ENCODE results near the gene RSPO3.

The RSPO3 gene

DNA sequence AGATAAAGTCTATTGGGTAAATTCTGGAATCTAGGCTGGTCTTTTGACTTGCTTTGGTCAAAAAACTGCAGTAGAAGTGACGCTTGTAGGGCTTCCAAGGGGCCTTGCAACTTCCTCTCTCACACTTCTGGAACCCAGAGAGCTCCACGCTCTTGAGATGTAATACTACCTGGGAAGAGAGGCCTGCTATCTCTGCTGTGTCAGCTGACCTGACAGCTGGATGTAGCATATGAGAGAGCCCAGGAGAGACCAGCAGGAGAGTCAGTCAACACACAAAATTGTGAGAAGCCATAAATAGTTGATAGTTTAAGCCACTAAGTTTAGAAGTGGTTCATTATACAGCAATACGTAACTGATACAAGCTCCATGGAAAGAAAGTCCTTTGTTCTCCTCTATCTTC lies 7.8 kb upstream of the RSPO3 start:
- DNase-seq (ENCODE audit: low spot score): no peak

DNA sequence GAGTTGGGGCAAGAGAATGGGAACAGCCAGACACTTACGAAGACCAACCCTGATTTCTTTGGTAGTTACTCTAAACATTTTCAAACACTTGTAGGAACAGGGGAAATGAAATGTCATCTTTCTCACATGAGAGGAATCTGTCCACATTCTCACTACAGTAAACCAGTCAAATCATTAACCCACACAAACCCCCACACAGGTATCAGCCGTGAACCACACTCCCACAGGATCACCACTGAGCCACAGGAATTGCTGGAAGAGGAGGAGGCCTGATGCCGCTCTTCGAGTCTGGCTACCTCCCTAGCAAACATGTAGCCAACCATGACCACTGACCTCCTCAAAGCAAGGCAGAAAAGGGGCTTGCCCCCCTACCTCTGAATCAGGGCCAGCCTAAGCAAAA lies 6.9 kb upstream of the RSPO3 start:
- no peak for DNase-seq (ENCODE audit: low spot score)

DNA sequence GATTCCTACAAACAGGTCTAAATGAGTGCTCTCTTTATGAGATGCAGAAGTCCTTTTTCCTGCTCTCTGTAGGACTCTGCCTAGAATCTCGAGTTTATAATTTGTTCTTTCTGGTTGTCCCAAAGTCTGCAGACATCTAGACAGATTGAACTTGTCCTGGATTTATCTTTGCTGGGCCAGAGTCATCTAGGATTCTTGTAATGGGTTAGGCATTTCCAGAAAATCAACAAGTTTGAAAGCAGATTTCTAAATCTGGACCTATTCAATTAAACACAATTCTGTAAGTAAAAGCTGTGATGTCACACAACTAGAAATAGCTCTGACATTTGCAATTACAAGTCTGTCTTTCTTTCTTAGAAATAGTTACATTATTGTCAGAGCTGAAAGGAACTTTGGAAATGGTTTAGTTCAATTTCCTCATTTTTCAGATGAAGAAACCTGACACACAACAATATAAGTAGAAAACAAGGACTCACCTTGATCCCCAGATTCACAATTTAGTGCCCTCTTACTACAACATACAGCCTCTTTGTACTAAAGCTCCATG lies 4.2 kb upstream of the RSPO3 start:
- no peak for DNase-seq (ENCODE audit: low spot score)

DNA sequence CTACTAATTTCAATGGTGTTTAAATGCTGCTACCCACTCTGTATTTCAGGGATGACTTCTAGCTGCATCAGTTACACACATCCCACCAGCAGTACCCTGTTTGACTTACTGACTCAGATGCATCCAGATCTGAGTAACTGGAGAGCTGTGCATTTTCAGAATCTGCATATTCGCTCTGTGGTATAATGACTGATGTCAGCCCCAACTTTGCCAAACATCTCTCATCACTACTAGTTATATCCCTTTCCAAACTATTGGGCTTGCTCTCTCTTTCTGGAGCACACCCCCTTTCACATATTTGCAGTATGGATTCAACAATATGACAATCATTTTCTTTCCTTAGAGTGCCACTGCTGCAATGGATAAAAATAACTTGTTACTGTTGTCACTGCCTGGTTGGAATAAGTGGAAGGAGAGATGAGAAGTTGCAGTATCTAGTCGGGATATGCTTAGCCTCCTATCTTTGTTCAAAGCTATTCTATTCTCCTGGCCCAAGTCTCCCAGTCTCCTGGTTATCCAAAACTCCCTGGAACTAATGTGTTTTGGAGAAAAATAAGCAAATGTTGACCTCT lies 3.3 kb upstream of the RSPO3 start:
- no peak for DNase-seq (ENCODE audit: low spot score)

DNA sequence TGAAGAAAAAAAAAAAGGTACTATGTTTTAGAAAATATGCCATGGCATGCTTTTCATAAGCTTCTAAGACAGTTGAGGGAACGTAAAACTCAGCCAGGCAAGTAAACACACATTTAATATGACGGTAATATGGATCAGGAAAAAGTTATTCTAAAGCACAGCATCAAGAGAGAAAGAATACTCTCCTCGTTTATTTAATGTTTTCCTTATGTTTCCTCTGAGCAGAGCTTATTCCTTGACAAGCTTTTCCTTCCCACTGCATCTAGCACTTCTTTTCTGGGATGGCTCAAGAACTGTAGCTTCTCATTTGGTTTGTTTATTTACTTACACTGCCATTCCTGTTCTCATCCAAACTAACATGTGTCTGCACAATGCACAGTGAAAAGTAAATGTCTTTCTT lies 2.7 kb upstream of the RSPO3 start:
- no peak for DNase-seq (ENCODE audit: low spot score)

DNA sequence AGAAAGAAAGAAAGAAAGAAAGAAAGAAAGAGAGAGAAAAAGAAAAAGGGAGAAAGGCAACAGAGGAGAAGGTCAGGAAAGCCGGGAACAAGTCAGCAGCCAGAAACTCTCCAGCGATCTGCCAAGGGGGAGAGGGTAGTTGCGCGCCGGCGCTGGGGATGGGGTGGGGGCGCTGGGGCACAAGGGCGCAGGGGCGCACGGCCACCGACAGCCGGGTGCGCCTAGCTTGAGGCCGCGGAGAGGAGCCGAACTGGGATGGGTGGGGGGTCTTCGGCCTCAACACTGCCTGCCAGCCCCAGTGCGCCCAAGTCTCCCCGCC lies 533 bp upstream of the RSPO3 start:
- DNase-seq (ENCODE audit: low spot score): no peak

DNA sequence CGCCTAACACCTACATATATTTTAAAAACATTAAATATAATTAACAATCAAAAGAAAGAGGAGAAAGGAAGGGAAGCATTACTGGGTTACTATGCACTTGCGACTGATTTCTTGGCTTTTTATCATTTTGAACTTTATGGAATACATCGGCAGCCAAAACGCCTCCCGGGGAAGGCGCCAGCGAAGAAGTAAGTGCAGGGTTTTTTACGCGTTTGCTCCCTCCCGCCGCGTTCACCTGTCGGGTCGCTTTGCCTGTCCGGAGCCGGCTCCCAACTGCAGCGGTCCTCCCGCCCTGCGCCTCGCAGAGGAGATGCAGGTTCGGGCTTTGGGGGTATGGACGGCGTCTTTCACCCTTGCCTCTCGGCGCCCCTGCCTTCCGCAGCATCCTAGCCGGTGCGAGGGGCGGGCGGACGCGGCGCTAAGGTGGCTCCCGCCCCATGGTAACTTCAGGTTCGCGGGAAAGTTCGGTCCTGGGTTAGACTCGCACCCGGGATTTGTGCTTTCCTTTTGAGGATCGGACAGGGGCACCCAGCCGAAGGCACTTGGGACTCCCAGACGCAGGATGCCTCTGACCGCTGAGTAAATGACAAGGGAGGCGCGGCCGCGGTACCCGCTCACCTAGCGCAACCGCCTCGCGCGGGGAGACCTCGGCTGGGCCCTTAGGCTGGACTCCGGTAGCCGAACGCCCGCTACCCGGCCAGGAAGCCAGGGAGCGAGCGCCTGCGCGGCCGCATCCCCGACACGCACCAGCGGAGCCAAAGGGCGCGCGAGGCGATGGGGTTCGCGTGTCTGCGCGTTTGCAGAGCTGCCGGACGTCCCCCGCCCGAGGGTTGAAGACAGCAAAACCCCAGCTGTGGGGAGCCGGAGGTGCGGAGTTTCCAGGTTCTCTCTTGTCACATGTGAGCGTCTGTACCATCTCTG lies 891 bp downstream of the RSPO3 start:
- peak; percentile 28 for DNase-seq (ENCODE audit: low spot score)

DNA sequence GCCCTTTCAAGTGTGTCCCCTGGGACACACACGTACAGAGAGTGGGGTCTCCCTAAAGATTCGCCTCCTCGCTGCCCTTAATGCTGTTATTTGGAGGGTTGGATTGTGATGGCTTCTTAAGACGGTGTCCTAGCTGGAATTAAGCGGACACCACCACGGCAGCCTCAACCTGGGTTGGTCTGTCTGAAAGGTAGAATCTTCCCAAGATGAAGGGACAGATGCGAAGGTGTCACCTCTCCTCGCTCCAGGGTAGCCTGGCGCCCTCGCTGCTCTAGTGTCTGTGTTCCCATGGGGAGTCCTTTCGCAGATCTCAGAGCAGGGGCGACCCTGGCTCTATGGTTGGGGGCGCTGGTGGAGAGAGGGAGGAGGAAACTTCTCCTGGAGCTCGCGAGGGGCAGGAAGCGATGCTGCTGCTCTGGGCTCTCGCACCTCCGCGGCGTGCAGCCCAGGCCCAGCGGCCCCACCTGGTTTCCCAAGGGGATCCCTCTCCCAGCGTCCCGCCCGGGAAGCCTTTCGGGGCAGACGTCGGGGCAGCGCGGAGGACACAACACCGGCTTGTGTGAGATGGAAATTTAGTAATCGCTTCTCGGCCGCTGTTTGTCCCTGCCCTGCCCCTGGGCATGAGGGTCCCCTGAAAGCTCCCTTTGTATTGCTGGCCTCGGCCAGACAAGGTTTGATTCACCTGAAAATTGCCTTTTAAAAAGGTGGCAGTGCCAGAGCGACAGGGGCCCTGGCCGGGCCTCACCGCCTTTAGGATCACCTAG lies 1.7 kb downstream of the RSPO3 start:
- DNase-seq (ENCODE audit: low spot score): no peak

DNA sequence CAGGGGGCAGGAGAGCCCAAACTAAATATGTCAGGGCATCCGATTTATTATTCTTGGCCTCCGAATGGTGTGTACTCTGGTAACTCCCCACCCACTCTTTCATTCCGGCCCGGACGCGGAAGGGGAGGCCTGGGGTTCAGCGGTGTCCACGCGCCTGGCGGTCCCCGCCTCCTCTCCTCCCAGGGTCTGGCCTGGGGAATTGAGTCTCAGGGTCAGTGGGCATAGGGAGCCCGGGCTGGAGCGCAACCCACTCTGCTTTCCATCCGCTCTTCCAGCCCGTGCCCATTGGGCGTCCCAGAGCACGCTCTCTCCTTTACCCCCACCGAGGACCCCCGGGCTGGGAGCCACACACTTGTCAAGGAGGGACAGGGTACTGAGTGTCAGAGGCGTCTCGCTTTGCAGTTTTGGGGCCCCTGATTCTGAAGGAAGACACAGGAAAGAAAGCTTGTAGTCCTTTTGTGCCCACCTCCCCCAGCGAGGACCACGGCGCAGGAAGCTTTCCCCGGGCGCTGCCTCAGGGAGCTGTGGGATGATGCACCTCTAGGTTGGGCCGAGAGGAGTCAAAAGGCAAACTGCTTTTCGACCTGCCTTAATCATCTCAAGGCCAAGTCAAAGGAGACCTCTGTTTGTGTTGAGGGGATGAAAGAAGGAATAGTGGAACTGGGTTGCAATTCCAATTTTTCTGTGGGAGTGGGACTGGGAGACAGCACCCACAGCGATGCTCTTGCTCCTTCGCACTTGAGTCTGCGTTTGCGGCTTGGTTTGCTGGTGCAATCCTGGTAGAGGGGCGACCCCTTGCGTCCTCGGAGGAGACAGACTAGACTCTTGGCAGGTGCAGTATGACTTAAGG lies 2.5 kb downstream of the RSPO3 start:
- DNase-seq (ENCODE audit: low spot score): peak; percentile 86

DNA sequence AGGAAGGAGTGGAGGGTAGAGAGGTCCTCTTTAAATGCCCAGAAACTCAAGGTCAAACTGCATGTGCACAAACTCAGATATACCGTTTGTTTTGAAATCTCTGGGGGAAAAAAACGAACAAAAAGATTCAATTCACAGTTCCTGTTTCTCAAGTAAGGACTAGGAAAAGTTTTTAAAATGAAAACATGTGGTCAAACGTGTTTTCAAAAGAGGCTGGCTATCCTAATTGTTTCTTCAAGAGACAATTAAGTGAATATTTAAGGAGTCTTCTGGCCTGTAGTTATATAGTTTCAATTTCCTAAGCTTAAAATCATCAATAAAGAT lies 3.1 kb downstream of the RSPO3 start:
- DNase-seq (ENCODE audit: low spot score): peak; percentile 5

DNA sequence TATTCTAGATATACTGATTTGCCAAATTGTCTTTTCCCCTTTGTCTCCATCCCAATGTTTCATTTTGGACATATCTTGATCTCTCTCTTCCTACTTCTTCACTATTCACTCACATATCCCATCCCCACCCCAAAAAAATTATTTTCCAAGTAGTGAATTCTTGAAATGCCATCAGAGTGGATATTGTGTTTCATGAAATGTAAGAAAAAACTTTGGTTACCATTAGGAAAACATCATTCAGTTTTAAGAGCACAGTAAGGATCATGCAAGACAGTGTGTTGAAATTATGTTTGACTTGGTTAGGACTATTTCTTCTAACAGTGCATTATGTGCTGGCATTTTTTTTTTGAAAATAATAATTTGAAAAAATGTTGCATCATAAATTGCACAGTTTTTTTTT lies 5.7 kb downstream of the RSPO3 start:
- DNase-seq (ENCODE audit: low spot score): no peak

DNA sequence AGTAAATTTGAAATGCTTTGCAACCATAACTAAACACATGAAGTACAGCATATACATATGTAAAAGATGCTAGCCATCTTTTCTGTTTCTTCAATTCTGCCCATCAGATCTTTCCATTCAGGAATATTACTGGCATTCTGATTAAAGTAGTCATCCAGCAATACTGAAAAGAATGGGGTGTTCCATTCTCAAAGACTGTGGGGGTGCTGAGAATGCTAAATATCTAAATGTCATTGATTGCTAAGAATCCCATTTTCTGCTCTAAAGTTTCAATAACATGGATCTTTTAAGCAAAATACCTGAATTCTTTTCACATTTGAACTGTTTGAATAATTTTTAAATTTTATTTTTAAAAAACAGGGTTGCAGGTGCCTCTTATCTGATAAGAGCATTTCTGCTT lies 6.2 kb downstream of the RSPO3 start:
- no peak for DNase-seq (ENCODE audit: low spot score)

DNA sequence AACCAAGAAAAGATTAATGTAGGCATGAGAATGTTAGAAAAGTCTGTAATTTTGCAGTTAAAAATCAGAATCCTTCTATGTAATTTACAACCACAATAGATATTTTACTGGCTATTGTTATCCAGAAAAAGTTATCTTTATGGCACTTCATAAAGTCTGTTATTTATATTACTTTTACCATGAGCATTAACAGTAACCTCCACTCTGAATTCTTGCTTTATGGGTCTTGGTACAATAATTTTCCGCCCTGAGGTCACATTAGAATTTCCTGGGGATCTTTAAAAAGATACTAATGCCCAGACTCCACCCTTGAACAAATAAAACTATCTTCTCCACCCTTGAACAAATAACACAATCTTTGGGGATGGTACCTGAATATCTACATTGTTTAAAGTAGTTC lies 9.6 kb downstream of the RSPO3 start:
- no peak for DNase-seq (ENCODE audit: low spot score)

DNA sequence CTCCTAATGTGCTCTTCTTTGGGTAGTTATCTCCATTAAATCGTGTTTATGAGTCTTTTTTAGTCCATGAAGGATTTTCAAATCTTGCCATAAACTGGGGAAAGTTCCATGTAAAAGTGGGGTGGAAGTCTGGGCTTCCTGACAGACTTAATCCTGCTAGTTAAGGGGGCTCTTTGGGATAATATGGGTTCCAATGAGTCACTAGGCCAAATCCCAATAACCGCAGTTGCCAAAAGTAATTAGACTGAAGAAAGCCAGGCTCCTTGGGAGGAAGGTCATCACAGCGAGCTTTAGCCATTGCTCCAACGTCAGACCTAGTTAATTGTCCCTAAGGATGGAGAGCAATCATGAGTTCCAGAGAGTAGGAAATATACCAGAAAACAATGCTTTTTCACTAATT lies 10.8 kb downstream of the RSPO3 start:
- peak; percentile 80 for DNase-seq (ENCODE audit: low spot score)

DNA sequence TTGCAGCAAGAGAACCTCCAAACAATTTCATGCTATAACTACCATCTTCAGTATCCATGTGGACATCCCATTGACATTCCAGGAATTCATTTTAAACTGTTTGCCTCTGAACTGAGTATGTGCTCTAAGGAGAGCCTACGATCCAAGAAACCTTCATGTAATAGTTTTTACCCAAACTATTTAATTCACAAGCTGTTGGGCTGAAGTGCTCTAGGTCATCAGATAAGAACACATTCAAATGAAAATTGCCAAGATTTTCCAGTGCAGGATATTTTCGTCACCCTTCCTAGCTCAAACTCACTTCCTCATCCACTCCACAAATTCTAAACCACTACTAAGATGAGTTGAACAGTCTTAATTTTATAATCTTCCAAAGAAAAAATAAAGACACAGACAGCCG lies 12.8 kb downstream of the RSPO3 start:
- DNase-seq (ENCODE audit: low spot score): no peak

DNA sequence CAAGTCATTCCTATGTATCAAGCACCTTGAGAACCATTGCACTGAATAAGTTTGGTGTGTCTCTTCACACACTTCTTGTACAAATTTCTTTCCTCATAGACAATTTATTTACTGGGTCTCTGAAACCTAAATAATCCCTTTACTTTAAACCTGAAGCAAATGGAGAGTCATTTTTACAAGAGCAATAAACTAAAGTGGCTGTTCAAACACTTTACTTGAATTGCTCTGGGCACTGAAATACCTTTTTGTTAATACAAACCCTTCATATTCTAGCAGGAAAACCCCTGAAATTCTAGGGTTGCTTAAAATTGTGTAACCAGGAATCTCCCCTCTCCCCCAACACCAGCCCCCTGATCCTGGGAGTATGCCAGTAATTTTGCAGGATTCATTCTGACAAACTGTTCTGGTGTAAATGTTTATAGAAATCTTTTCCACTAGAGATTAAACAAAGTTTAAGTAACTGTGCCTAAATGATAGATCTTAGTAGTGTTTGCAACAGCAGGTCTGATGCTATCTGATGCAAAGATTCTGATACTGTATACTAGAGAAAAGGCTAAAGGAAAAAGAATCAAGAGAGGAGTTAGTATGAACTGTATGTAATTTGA lies 13.4 kb downstream of the RSPO3 start:
- DNase-seq (ENCODE audit: low spot score): no peak

DNA sequence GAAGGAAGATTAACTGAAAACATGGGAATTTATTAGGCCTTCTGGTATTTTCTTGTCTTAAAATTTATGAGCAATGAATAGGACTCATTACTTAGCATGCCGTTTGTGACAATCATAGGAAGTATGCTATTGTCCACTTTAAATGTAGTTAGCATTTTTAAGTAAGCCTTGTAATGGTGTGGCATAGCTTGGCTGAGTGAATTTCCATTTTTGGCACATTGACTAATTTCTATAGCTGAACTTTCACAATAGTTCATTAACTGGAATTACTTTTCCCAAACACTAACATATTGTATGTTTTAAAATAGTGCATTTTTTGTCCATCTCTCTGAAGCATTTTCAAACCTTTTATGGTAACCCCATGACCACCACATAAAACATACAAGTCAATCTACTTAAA lies 15.7 kb downstream of the RSPO3 start:
- no peak for DNase-seq (ENCODE audit: low spot score)

DNA sequence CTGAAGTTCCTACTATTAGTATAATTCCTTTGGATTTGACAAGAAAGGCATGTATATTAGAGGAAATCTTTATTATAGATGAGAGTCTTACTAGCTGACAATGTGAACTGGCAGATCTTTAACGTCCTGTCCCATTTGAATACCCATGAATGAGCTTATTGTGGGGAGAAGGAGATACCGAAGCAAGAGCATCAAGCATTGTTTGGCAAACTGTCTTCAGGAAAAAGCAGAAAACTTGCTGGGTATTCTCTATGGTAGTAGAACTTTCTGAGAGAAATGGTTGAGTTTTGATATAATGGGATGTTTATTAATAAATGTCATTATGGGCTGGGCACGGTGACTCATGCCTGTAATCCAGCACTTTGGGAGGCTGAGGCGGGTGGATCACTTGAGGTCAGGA lies 18.3 kb downstream of the RSPO3 start:
- no peak for DNase-seq (ENCODE audit: low spot score)

DNA sequence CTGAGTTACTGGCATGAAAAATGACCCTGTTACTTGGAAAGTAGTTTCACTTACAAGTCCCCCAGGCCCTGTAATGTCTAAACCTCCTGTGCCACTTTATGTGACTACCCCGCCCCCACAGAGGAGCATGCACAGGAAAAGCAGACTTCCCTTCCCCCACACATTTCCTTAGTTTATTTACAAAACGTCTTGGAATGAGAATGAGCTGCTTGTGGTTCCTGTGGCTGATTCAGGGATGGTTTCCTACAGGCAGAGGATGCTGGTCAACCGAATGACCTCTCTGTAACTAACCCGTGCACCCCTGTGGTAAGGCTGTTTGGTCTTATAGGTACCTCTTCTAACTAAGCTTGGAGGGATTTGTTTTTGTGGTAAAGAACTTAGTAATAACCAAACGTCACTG lies 28.5 kb downstream of the RSPO3 start:
- DNase-seq (ENCODE audit: low spot score): no peak

DNA sequence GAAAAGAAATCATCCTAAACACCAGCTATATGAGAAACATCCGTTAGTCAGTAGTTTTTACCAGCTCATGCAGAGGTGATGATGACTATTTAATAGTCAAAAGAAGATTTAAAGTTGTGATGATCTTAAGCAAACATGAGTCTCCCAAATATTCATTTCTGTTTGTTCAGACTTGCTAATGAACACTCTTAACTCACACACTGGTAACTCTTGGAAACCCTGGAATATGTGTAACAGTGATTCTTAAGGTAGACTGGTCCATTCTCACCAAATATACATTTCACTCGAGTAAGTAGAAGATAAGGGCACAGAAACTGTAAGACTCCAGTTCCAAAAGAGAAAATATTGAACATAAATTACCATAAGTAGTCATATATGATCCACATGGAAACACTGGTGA lies 29.1 kb downstream of the RSPO3 start:
- no peak for DNase-seq (ENCODE audit: low spot score)

DNA sequence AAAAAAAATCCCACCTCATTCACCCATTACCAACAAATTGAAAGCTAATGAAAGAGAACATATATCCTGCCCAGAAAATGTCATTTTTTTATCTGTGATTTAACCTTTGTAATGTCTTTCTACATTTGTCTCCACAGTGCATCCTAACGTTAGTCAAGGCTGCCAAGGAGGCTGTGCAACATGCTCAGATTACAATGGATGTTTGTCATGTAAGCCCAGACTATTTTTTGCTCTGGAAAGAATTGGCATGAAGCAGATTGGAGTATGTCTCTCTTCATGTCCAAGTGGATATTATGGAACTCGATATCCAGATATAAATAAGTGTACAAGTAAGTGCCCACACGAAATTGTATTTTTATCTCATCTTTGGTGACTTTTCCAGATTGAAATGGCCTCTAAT lies 30.0 kb downstream of the RSPO3 start:
- no peak for DNase-seq (ENCODE audit: low spot score)
